CD14-positive monocyte (primary cell): ENCODE measurements around the gene PKHD1. TPM values are rescaled to one million over a fixed set of nuclear protein-coding genes. Genes with fewer than 3 reads are reported as not detected.

Experiments
- DNase-seq, 3 donors: peaks; one replicate each; pipeline ENCODE4 v3.0.0-alpha.2; 2011 to 2022
- H2AFZ ChIP-seq: 2 replicates; pipeline ENCODE4 v1.6.0; 2012; ENCODE audit warnings: mild to moderate bottlenecking, low read depth, low read length, inconsistent platforms; ENCODE audit not compliant: insufficient read depth, poor library complexity, severe bottlenecking
- H3K27ac ChIP-seq, 2 donors: 1 replicate in 1 of 2; 2 replicates in 1 of 2; pipeline ENCODE4 v1.5.1; 2012 to 2013; ENCODE audit warnings: low read length in 2 of 2, control low read depth in 1 of 2, inconsistent platforms in 1 of 2, low read depth in 1 of 2, mild to moderate bottlenecking in 1 of 2
- H3K27me3 ChIP-seq, 2 donors: one replicate each; pipeline versions ENCODE4 v1.6.0 to v1.6.1; 2011 to 2013; ENCODE audit warnings: low read length in 2 of 2; ENCODE audit not compliant: control insufficient read depth in 2 of 2, insufficient read depth in 2 of 2
- H3K36me3 ChIP-seq, 2 donors: replicated peaks in 1 of 2; 1 replicate in 1 of 2; 2 replicates in 1 of 2; pipeline versions ENCODE4 v1.5.1 to v1.6.1; 2012 to 2013; ENCODE audit warnings: low read length in 2 of 2, control low read depth in 1 of 2, inconsistent platforms in 1 of 2, mild to moderate bottlenecking in 1 of 2; ENCODE audit not compliant: insufficient read depth in 2 of 2, control insufficient read depth in 1 of 2
- H3K4me1 ChIP-seq, 2 donors: 1 replicate in 1 of 2; 2 replicates in 1 of 2; pipeline versions ENCODE4 v1.5.1 to v1.6.1; 2012 to 2013; ENCODE audit warnings: low read length in 2 of 2, control low read depth in 1 of 2, inconsistent platforms in 1 of 2, mild to moderate bottlenecking in 1 of 2, moderate library complexity in 1 of 2; ENCODE audit not compliant: insufficient read depth in 2 of 2, control insufficient read depth in 1 of 2
- H3K4me2 ChIP-seq: replicated peaks from 2 replicates; pipeline ENCODE3; 2012; ENCODE audit warnings: low read length, moderate library complexity, mild to moderate bottlenecking; ENCODE audit not compliant: poor library complexity, severe bottlenecking; ENCODE audit errors: extremely low read depth
- H3K4me3 ChIP-seq, 3 experiments: fragments of 200-600 bp in 1 of 3; sonication (generic) in 1 of 3; replicated peaks in 1 of 3; 1 replicate in 2 of 3; 2 replicates in 1 of 3; pipeline ENCODE4 v1.5.1; 2011 to 2013; ENCODE audit warnings: low read length in 3 of 3, mild to moderate bottlenecking in 3 of 3, control low read depth in 2 of 3, low read depth in 2 of 3, inconsistent platforms in 1 of 3, moderate library complexity in 1 of 3
- H3K79me2 ChIP-seq: 2 replicates; pipeline ENCODE4 v1.6.0; 2012; ENCODE audit warnings: mild to moderate bottlenecking, control low read depth, inconsistent platforms, low read length, moderate library complexity; ENCODE audit not compliant: insufficient read depth
- H3K9ac ChIP-seq: 2 replicates; pipeline ENCODE4 v1.6.0; 2017; ENCODE audit warnings: low read length, mild to moderate bottlenecking; ENCODE audit not compliant: insufficient read depth, poor library complexity, severe bottlenecking
- H3K9me3 ChIP-seq, 2 donors: replicated peaks in 1 of 2; 1 replicate in 1 of 2; 2 replicates in 1 of 2; pipeline versions ENCODE4 v1.5.1 to v1.6.1; 2012 to 2013; ENCODE audit warnings: low read length in 2 of 2, control low read depth in 1 of 2; ENCODE audit not compliant: control insufficient read depth in 1 of 2, insufficient read depth in 1 of 2
- H4K20me1 ChIP-seq: 2 replicates; pipeline ENCODE4 v1.6.0; 2012; ENCODE audit warnings: mild to moderate bottlenecking, low read length, control low read depth, moderate library complexity; ENCODE audit not compliant: insufficient read depth
- H3K27ac Mint-ChIP-seq, 7 donors: one replicate each; pipeline ENCODE4 v1.8.0; 2020; ENCODE audit warnings: mild to moderate bottlenecking in 7 of 7, mixed read lengths in 7 of 7, moderate library complexity in 6 of 7, inconsistent platforms in 2 of 7
- H3K27me3 Mint-ChIP-seq, 3 donors: one replicate each; pipeline ENCODE4 v1.8.0; 2021 to 2022; ENCODE audit warnings: low read depth in 3 of 3, mild to moderate bottlenecking in 3 of 3, mixed read lengths in 3 of 3, moderate library complexity in 3 of 3, inconsistent platforms in 1 of 3
- H3K36me3 Mint-ChIP-seq, 2 donors: one replicate each; pipeline ENCODE4 v1.8.0; 2020; ENCODE audit warnings: mixed read lengths in 2 of 2, inconsistent platforms in 1 of 2, mild to moderate bottlenecking in 1 of 2
- H3K4me1 Mint-ChIP-seq: one replicate; pipeline ENCODE4 v1.8.0; 2020; ENCODE audit warnings: mild to moderate bottlenecking, mixed read lengths
- H3K4me3 Mint-ChIP-seq, 2 donors: one replicate each; pipeline ENCODE4 v1.8.0; 2020; ENCODE audit warnings: mild to moderate bottlenecking in 2 of 2, mixed read lengths in 2 of 2, moderate library complexity in 1 of 2
- H3K9me3 Mint-ChIP-seq, 7 donors: one replicate each; pipeline ENCODE4 v1.8.0; 2020 to 2022; ENCODE audit warnings: mixed read lengths in 7 of 7, mild to moderate bottlenecking in 6 of 7, moderate library complexity in 6 of 7, inconsistent platforms in 2 of 7
- WGBS: methylation state at CpG from one replicate; pipeline ENCODE4 v1.1.5; 2013; ENCODE audit warnings: missing lambda C conversion rate; ENCODE audit not compliant: insufficient coverage; 5-methylcytosine and 5-hydroxymethylcytosine counted together
- intact Hi-C, 2 donors: fragments of 100-400 bp; cut with micrococcal nuclease; formaldehyde crosslinking; loops; one replicate each; pipeline versions ENCODE4 v1.15.0 to v1.15.1; 2023
- polyA plus RNA-seq, 3 donors: library from polyadenylated mRNA; depleted of rRNA in 1 of 3; unstranded in 2 of 3; stranded (reverse) in 1 of 3; fragments of 300-500 nt in 2 of 3; fragments of >200 nt in 1 of 3; fragmentation: Illumina TruSeq in 2 of 3; gene quantifications; 1 replicate in 2 of 3; 2 replicates in 1 of 3; pipeline ENCODE4 v1.2.3, GENCODE V29; 2012 to 2021
- TF ChIP-seq, protein P1 (sequence below): fragments of 200-600 bp; IDR thresholded peaks from one replicate; pipeline ENCODE4 v1.8.0; 2022; ENCODE audit warnings: antibody characterized with exemption, mild to moderate bottlenecking

Gene PKHD1
- polyA plus RNA-seq, 3 donors, result not detected

GRCh38 chr6:51655517-51655916, 431.9 kb downstream of the PKHD1 start:
- H3K4me1 ChIP-seq, result no peaks in the 10 kb centered on the region
- H3K9me3 Mint-ChIP-seq, result peaks cover 0 to 2% (median 0%) of the 10 kb centered on the region in 7 donors
- H3K27me3 Mint-ChIP-seq, result no peaks in the 10 kb centered on the region
- no peaks in the 10 kb centered on the region for H3K27me3 ChIP-seq
- no peak overlapping the region for H3K27ac ChIP-seq
- no peaks in the 10 kb centered on the region for H3K79me2 ChIP-seq
- TF ChIP-seq, protein P1, sequence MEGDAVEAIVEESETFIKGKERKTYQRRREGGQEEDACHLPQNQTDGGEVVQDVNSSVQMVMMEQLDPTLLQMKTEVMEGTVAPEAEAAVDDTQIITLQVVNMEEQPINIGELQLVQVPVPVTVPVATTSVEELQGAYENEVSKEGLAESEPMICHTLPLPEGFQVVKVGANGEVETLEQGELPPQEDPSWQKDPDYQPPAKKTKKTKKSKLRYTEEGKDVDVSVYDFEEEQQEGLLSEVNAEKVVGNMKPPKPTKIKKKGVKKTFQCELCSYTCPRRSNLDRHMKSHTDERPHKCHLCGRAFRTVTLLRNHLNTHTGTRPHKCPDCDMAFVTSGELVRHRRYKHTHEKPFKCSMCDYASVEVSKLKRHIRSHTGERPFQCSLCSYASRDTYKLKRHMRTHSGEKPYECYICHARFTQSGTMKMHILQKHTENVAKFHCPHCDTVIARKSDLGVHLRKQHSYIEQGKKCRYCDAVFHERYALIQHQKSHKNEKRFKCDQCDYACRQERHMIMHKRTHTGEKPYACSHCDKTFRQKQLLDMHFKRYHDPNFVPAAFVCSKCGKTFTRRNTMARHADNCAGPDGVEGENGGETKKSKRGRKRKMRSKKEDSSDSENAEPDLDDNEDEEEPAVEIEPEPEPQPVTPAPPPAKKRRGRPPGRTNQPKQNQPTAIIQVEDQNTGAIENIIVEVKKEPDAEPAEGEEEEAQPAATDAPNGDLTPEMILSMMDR, result no peak
- H3K9ac ChIP-seq, result no peak overlapping the region
- no peaks in the 10 kb centered on the region for H3K36me3 Mint-ChIP-seq
- no peaks in the 10 kb centered on the region for H3K4me1 Mint-ChIP-seq
- no peaks in the 10 kb centered on the region for H4K20me1 ChIP-seq
- no peak overlapping the region for H3K27ac Mint-ChIP-seq
- no peak for DNase-seq
- H3K9me3 ChIP-seq, result no peaks in the 10 kb centered on the region
- H3K4me3 ChIP-seq, result no peak overlapping the region
- no peaks in the 10 kb centered on the region for H3K36me3 ChIP-seq
- H3K4me2 ChIP-seq, result no peak overlapping the region
- H2AFZ ChIP-seq, result no peak overlapping the region
- intact Hi-C loops, result no loop called here
- no peak overlapping the region for H3K4me3 Mint-ChIP-seq

GRCh38 chr6:51654647-51655046, 432.8 kb downstream of the PKHD1 start:
- no peaks in the 10 kb centered on the region for H3K9me3 ChIP-seq
- no peaks in the 10 kb centered on the region for H3K36me3 ChIP-seq

More at GRCh38 chr6:51654647-51655046, 432.8 kb downstream of the PKHD1 start:
- Mint-ChIP-seq H3K27me3 (no peaks in the 10 kb centered on the region), H3K9me3 (peaks cover 0 to 2% (median 0%) of the 10 kb centered on the region in 7 donors), H3K4me3 (no peak overlapping the region), H3K27ac (no peak overlapping the region), H3K4me1 (no peaks in the 10 kb centered on the region), H3K36me3 (no peaks in the 10 kb centered on the region)
- Histone ChIP-seq H3K4me3 (no peak overlapping the region), H3K4me1 (no peaks in the 10 kb centered on the region), H3K9ac (no peak overlapping the region), H3K27me3 (no peaks in the 10 kb centered on the region), H2AFZ (no peak overlapping the region), H4K20me1 (no peaks in the 10 kb centered on the region), H3K79me2 (no peaks in the 10 kb centered on the region), H3K27ac (no peak overlapping the region), H3K4me2 (no peak overlapping the region)
- DNase-seq, result no peak
- intact Hi-C loops, result no loop called here
- no CpG with 5 or more reads among the region's 5 CpGs for WGBS
- TF ChIP-seq, protein P1, result no peak
